Breast epithelium (tissue), 4 donors: ENCODE data around the gene NOSIP. TPM values are rescaled to one million over a fixed set of nuclear protein-coding genes. Genes with fewer than 3 reads are reported as not detected.

Experiments used
- DNase-seq, 2 donors: peaks; one replicate each; pipeline ENCODE4 v3.0.0-alpha.2; 2019; ENCODE audit warnings: low spot score in 2 of 2
- H3K27ac ChIP-seq, 2 donors: fragments of 200-600 bp; sonication (generic) in 1 of 2; one replicate each; pipeline ENCODE4 v1.5.1; 2016 to 2019; ENCODE audit warnings: mild to moderate bottlenecking in 1 of 2
- H3K27me3 ChIP-seq, 2 donors: fragments of 200-600 bp; sonication (generic) in 1 of 2; one replicate each; pipeline versions ENCODE4 v1.5.1 to v1.6.0; 2017 to 2019; ENCODE audit warnings: control low read depth in 1 of 2, mild to moderate bottlenecking in 1 of 2
- H3K36me3 ChIP-seq: fragments of 200-600 bp; one replicate; pipeline ENCODE4 v1.5.1; 2019
- H3K4me1 ChIP-seq, 2 donors: fragments of 200-600 bp; sonication (generic); one replicate each; pipeline ENCODE4 v1.5.1; 2016 to 2019; ENCODE audit warnings: control low read depth in 1 of 2
- H3K4me3 ChIP-seq, 3 donors: fragments of 200-600 bp; sonication (generic); 1 replicate in 2 of 3; 2 replicates in 1 of 3; pipeline ENCODE4 v1.5.1; 2016 to 2019; ENCODE audit warnings: mild to moderate bottlenecking in 3 of 3, moderate library complexity in 2 of 3
- H3K9me3 ChIP-seq, 2 donors: fragments of 200-600 bp; sonication (generic) in 1 of 2; one replicate each; pipeline ENCODE4 v1.5.1; 2016 to 2019; ENCODE audit warnings: control low read depth in 1 of 2
- POLR2A ChIP-seq: fragments of 450-650 bp; IDR thresholded peaks from one replicate; pipeline ENCODE4 v1.6.1; 2016; ENCODE audit warnings: antibody characterized with exemption, mild to moderate bottlenecking, moderate library complexity
- POLR2AphosphoS5 ChIP-seq, 3 donors: sonication (generic); formaldehyde crosslinking; IDR thresholded peaks; one replicate each; pipeline ENCODE4 v1.6.1; 2017; ENCODE audit warnings: antibody characterized with exemption in 3 of 3
- intact Hi-C: fragments of 100-400 bp; cut with DNase I; formaldehyde crosslinking; loops from one replicate; pipeline ENCODE4 v1.15.1; 2023; ENCODE audit warnings: low total_unique reads
- total RNA-seq, 3 donors: library from RNA; depleted of rRNA; stranded (reverse); fragments of >200 nt; gene quantifications; one replicate each; pipeline ENCODE4 v1.1.0, GENCODE V29; 2016
- TF ChIP-seq, protein P1 (sequence below), 3 donors: fragments of 450-650 bp; IDR thresholded peaks; one replicate each; pipeline ENCODE4 v1.5.1; 2016 to 2017; ENCODE audit warnings: antibody characterized with exemption in 3 of 3, mild to moderate bottlenecking in 3 of 3, moderate library complexity in 3 of 3

The NOSIP gene
- total RNA-seq, 3 donors from 2014 or later: 54.7 to 60.0 (median 57.4) TPM

DNA sequence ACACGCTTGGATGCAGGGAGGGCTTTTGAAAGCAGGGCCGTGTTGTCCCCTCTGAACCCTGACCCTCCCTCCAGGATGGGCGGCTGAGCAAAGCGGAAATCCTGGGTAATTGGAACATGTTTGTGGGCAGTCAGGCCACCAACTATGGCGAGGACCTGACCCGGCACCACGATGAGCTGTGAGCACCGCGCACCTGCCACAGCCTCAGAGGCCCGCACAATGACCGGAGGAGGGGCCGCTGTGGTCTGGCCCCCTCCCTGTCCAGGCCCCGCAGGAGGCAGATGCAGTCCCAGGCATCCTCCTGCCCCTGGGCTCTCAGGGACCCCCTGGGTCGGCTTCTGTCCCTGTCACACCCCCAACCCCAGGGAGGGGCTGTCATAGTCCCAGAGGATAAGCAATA is 37.3 kb downstream of the NOSIP start:
- Histone ChIP-seq H3K4me3 (no peak overlapping the region), H3K27me3 (no peaks in the 10 kb centered on the region), H3K4me1 (no peaks in the 10 kb centered on the region), H3K36me3 (no peaks in the 10 kb centered on the region), H3K9me3 (no peaks in the 10 kb centered on the region), H3K27ac (no peak overlapping the region)
- TF ChIP-seq POLR2A: no peak
- TF ChIP-seq POLR2AphosphoS5 (IDR thresholded peaks at IDR 0.05): no peak
- TF ChIP-seq, protein P1, sequence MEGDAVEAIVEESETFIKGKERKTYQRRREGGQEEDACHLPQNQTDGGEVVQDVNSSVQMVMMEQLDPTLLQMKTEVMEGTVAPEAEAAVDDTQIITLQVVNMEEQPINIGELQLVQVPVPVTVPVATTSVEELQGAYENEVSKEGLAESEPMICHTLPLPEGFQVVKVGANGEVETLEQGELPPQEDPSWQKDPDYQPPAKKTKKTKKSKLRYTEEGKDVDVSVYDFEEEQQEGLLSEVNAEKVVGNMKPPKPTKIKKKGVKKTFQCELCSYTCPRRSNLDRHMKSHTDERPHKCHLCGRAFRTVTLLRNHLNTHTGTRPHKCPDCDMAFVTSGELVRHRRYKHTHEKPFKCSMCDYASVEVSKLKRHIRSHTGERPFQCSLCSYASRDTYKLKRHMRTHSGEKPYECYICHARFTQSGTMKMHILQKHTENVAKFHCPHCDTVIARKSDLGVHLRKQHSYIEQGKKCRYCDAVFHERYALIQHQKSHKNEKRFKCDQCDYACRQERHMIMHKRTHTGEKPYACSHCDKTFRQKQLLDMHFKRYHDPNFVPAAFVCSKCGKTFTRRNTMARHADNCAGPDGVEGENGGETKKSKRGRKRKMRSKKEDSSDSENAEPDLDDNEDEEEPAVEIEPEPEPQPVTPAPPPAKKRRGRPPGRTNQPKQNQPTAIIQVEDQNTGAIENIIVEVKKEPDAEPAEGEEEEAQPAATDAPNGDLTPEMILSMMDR (IDR thresholded peaks at IDR 0.05): no peak
- DNase-seq: no peak
- intact Hi-C loops: no loop called here

DNA sequence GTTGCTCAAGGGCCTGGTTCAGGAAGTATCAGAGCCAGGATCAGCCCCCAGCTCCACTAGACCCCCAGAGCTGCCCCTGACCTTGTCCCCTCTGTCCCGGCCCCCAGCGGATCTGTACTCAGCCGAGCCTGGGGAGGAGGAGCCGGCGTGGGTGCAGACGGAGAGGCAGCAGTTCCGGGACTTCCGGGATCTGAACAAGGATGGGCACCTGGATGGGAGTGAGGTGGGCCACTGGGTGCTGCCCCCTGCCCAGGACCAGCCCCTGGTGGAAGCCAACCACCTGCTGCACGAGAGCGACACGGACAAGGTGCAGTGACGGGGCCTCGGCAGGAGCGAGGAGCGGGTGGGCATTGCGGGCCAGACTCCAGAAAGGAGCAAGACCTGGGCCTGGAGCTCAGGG is 37.9 kb downstream of the NOSIP start:
- no peaks in the 10 kb centered on the region for H3K9me3 ChIP-seq
- intact Hi-C loops: no loop called here

DNA sequence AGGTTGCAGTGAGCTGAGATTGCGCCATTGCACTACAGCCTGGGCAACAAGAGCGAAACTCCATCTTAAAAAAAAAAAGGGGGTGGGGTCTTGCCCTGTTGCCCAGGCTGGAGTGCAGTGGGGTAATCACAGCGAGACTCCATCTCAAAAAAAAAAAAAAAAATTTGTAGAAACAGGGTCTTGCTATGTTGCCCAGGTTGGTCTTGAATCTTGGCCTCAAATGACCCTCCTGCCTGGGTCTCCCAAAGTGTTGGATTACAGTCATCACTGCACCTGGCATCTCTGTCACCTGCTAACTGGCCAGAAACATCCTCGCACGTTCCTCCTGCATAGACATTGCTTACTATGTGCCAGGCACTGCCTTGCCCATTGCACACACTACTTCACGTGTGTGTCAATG is 38.4 kb downstream of the NOSIP start:
- intact Hi-C loops: no loop called here
- H3K4me3 ChIP-seq: no peak overlapping the region
- TF ChIP-seq POLR2AphosphoS5 (IDR thresholded peaks at IDR 0.05) (no peak), POLR2A (no peak)
- TF ChIP-seq, protein P1 (IDR thresholded peaks at IDR 0.05): no peak
- no peaks in the 10 kb centered on the region for H3K36me3 ChIP-seq
- H3K27ac ChIP-seq: no peak overlapping the region
- DNase-seq: no peak
- H3K9me3 ChIP-seq: no peaks in the 10 kb centered on the region
- H3K4me1 ChIP-seq: no peaks in the 10 kb centered on the region
- no peaks in the 10 kb centered on the region for H3K27me3 ChIP-seq

More for the DNA sequence above, 37.9 kb downstream of the NOSIP start:
- Histone ChIP-seq H3K4me1 (no peaks in the 10 kb centered on the region), H3K27ac (no peak overlapping the region), H3K27me3 (no peaks in the 10 kb centered on the region), H3K36me3 (no peaks in the 10 kb centered on the region), H3K4me3 (no peak overlapping the region)
- DNase-seq: no peak
- no peak for TF ChIP-seq POLR2AphosphoS5 (IDR thresholded peaks at IDR 0.05)
- TF ChIP-seq, protein P1 (IDR thresholded peaks at IDR 0.05): no peak
- no peak for TF ChIP-seq POLR2A

DNA sequence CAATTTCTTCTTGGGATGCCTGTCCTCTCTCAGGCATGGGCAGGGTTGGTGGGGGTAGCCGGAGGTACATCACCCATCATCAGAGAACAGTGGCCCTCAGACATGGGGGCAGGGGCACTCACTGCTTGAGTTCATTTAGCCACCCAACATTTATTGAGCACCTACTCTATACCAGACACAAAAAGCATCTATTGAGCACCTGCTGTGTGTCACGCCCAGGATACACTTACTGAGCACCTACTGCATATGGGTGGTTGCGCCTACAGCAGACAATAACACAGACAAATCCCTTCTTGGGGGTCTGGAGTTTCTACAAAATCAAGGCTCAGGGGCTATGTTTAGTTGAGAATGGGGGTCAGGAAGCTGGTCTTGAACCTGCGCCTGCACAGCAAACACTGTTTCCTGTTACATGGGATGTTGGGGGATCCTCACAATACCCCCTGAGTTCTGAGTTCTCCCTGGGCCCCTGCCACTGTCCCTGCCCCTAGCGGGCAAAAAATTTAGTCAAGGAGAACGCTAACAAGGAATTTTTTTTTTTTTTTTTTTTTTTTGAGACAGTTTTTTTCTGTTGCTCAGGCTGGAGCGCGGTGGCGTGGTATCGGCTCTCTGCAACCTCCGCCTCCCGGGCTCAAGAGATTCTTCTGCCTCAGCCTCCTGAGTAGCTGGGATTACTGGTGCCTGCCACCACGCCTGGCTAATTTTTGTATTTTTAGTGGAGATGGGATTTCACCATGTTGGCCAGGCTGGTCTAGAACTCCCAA is 41.0 kb downstream of the NOSIP start:
- intact Hi-C loops: no loop called here
- Histone ChIP-seq H3K36me3 (no peaks in the 10 kb centered on the region), H3K27me3 (no peaks in the 10 kb centered on the region), H3K4me1 (peaks cover 0 to 3% of the 10 kb centered on the region in 2 donors), H3K9me3 (no peaks in the 10 kb centered on the region), H3K4me3 (no peak overlapping the region), H3K27ac (no peak overlapping the region)
- TF ChIP-seq POLR2A: no peak
- no peak for TF ChIP-seq POLR2AphosphoS5 (IDR thresholded peaks at IDR 0.05)
- TF ChIP-seq, protein P1 (IDR thresholded peaks at IDR 0.05): no peak
- DNase-seq: no peak

DNA sequence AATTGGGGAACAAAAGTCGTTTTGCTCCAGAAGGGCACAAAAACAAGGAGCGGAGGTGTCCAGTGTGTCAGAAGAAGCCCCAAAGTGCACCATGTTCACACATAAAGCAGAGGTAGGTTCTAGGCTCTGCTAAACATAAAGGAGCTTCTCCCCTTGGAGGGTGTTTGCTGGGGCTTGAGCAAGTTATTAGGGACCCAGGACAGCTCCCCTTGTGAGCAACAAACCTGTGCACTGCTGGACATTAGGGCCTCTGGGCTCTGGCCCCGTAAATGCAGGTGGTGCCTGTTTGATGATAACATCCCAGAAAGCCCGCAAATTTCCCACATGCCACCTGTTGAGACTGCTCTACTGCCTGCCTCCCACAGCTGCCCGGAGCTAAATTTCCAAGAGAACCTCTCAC is 41.7 kb downstream of the NOSIP start:
- Histone ChIP-seq H3K4me1 (peaks cover 0 to 3% of the 10 kb centered on the region in 2 donors), H3K4me3 (no peak overlapping the region), H3K27ac (no peak overlapping the region), H3K9me3 (no peaks in the 10 kb centered on the region), H3K27me3 (no peaks in the 10 kb centered on the region), H3K36me3 (no peaks in the 10 kb centered on the region)
- TF ChIP-seq, protein P1 (IDR thresholded peaks at IDR 0.05): no peak
- no peak for TF ChIP-seq POLR2A
- TF ChIP-seq POLR2AphosphoS5 (IDR thresholded peaks at IDR 0.05): no peak
- no peak for DNase-seq
- intact Hi-C loops: no loop called here
